ENCODE measurements around the gene PCDHGB3.

GRCh38 chr5:141343953-141344463 is 26.0 kb upstream of the PCDHGB3 start:
- TF ChIP-seq POLR2A (IDR thresholded peaks at IDR 0.05), result no peak
- no peak for TF ChIP-seq CTCF (IDR thresholded peaks at IDR 0.05)

Measured in esophagus squamous epithelium (tissue), 4 donors.